Measurements from ENCODE around the gene AMFR.

AMFR gene

DNA sequence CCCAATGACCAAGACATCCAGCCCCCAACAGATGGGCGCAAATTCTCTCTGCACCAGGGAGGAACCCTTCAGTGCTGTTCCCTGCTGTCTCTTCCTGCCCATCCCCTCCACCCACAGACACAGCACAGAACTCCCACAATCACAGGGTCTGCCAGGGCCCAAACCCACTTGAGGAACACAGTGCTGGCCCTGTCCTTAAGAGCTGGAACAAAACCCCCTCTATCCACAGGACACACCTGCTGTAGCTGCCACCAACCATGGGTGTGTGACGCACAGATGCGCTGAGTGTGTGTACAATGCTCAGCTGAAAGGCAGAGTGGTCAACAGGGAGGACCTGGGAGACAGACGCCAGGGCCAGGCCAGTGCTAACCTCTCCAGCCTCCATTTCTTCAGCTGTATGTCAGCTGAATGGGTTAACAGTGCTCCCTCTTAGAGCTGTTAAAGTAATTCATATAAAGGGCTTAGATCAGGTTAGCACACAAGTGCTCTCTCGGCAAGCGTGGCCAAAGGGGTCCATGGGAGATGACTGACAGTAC lies 62.1 kb downstream of the AMFR start:
- no peak for DNase-seq (ENCODE audit: low read depth in 2 of 2)

DNA sequence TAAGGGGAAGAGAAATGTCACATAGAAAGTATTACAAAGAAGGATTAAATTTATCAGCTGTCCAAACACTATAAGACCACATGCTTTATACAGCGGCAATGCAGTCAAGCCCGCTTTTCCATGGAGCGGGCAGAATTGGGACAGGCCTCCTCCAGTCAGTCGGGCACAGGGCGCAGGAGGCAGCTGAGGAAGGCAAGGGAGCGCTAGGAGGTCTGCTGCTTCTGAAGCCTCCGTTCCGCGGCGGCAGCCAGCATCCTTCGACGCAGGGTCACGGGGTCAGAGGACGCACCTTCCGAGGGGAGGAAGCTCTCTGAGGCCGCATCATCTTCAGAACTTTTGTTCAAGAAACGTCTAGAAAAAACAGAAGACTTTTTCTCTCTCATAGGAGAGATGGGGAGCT lies 62.6 kb downstream of the AMFR start:
- no peak for DNase-seq (ENCODE audit: low read depth in 2 of 2)

- DNase-seq (ENCODE audit: low read depth in 2 of 2): no peak
Measured at GRCh38 chr16:56362057-56362655, 63.2 kb downstream of the AMFR start.

- DNase-seq (ENCODE audit: low read depth in 2 of 2): no peak
Measured at GRCh38 chr16:56360117-56361008, 65.0 kb downstream of the AMFR start.

GRCh38 chr16:56357765-56358322 lies 67.5 kb downstream of the AMFR start:
- no peak for DNase-seq (ENCODE audit: low read depth in 2 of 2)

DNA sequence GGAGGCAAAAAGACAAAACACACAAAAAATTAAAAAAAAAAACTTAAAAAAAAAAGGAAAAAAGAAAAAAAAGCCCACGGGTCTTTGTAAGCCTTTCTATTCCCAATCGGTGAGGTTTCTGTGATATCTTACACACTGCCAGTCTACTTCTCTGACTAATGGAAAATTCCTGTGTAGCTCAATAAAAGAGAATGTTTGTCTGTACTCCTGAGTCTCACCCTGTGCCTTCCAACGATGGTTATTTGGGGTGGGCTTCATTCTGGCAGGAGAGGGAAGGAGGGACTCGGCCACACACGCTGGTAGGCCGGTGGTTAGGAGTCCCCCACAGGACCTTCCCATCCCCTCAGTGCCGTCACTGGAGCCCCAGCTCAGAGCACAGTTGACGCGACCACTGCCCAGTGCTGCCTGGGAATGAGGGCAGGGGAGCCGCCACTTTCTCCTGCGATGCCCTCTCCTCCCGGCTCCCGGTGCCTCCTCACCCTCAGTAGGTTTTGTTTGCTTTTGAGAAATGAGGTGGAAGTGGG lies 68.0 kb downstream of the AMFR start:
- no peak for DNase-seq (ENCODE audit: low read depth in 2 of 2)

GRCh38 chr16:56356276-56357240 lies 68.8 kb downstream of the AMFR start:
- peak; percentile 20 to 36 for DNase-seq (ENCODE audit: low read depth in 2 of 2)

DNA sequence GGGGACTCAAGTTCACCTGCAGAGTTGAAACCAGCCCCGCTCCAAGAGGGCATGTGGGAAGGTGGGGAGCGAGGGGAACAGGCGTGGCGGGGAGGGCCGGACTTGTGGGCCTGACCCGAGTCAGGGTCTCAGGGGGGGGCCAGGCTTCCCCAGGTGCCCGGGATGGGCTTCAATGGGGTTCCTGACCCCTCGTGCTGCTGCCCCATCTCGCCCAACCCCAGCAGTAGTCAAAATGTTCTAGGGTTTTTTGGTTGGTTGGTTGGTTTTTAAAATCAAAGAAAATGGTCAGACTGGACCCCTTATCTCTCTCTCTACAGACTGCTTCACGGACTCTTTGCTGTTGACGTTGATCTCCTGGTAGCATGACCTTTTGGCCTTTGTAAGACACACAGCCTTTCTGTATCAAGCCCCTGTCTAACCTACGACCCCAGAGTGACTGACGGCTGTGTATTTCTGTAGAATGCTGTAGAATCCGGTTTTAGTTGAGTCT lies 69.5 kb downstream of the AMFR start:
- DNase-seq (ENCODE audit: low read depth in 2 of 2): no peak

DNA sequence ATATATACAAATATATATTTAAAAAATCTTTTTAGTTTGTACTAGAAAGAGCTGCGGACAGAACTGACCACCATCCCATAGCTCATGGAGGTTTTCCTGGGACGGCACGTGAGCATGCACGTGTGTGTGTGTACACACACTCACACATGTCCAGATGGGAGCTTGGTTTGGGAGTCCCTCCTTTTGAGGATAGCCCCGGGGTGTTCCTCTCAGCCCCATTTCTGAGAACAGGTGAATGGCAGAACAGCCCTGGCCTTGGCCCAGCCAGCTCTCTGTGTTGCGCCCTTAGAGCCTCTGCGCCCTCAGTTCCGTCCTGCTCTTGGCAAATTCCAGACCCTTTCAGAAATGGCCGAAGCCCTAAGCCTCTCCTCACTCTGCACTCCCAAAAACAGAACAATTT lies 70.1 kb downstream of the AMFR start:
- no peak for DNase-seq (ENCODE audit: low read depth in 2 of 2)

- no peak for DNase-seq (ENCODE audit: low read depth in 2 of 2)
Measured at GRCh38 chr16:56354746-56355145, 70.6 kb downstream of the AMFR start.

- DNase-seq (ENCODE audit: low read depth in 2 of 2): no peak
Measured at GRCh38 chr16:56354016-56354415, 71.3 kb downstream of the AMFR start.

GRCh38 chr16:56353054-56353921 lies 72.1 kb downstream of the AMFR start:
- DNase-seq (ENCODE audit: low read depth in 2 of 2): no peak

- DNase-seq (ENCODE audit: low read depth in 2 of 2): no peak
Measured at GRCh38 chr16:56352351-56353053, 72.8 kb downstream of the AMFR start.

DNA sequence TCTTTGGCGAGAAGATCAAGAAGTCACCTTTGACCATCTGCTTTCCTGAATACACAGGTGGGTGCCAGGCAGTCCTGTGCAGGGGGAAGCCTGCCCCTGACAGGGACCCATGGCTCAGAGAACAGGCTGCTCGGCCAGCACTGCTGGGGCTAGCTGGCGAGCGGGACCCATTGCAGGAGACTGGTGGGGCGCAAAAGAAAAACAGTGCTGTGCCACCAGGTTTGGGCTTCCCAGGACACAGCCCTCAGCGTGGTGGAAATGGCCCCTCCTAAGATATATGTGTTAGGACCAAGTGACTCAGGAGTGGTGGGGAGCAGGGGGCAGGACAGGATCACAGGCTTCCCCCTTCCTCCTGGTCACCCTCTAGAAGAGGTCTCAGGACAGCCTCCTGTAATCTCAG lies 73.9 kb downstream of the AMFR start:
- DNase-seq (ENCODE audit: low read depth in 2 of 2): no peak

DNA sequence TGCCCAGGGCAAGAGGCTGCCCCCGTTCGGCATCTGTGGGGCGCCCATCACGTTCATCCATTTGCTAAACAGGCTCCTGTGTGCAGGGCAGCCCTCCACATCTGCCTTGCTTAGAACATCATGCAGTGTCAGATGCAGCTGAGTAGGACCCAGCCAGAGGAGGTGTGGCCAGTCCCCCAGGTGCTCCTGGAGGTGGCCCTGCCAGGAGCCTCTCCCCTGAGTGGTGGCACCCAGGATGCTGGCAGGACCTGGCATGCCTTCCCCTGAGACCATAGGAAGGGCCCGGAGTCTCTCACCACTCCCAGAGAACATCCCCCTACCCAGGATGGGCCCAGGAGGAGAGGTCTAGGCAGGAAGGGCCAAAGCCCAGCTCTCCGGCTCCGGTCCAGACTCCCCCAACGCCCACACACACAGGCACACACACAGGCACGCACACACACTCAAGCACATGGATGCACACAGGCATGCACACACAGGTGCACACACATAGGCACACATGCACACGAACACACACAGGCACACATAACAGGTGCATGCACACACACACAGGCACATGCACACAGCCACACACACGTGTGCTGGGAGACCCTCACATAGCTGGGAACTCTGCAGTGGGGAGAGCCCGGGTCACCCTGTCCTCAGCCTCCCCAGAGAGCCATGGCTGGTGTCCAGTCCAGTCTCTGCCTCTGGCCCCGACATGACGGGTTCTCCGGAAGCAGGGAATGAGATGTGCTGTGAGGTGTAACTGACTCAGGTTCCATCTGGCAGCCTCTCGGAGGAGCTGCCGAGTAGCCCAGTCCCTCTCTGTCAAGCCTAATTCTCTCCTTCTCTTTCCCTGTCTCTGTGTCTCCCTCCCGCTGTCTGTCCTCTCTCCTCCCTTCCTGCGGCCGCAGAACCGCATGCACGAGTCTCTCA lies 74.6 kb downstream of the AMFR start:
- no peak for DNase-seq (ENCODE audit: low read depth in 2 of 2)

- no peak for DNase-seq (ENCODE audit: low read depth in 2 of 2)
Measured at GRCh38 chr16:56349711-56350161, 75.6 kb downstream of the AMFR start.

DNA sequence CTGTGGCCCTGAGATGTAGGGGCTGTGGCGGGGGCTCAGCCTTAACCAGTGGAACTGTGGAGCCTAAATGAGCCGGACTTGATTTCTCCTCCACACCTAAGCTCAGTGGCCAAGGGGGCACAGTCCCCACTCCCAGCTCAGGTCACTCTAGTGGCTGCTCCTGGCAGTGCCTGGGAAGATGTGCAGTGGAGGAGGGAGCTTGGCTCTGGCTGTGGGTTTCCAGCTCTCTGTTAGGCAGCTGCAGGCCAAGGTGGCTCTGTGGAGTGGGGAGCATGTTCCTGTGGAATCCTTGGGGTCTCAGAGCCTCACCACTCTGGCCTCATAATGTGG lies 76.3 kb downstream of the AMFR start:
- no peak for DNase-seq (ENCODE audit: low read depth in 2 of 2)

All from activated CD4-positive, alpha-beta T cell treated with anti-CD3 and anti-CD28 coated beads for 24 hours (primary cell).